ENCODE results near the gene SLC25A47. TPM values are rescaled to one million over a fixed set of nuclear protein-coding genes. Genes with fewer than 3 reads are reported as not detected.
"Not testable (repeated sequence)": the region's sequence is repeated elsewhere in the genome, so short reads cannot be mapped to it uniquely, and the experiment has no call there.

The SLC25A47 gene
- polyA plus RNA-seq, 1 experiment, result not detected

GRCh38 chr14:100306101-100306997, 16.8 kb upstream of the SLC25A47 start, which contains the start of gene SLC25A29:
Gene SLC25A29 (minus strand): TSS chr14:100306444. CDS start chr14:100306232, 212 bp downstream.
- POLR2A ChIA-PET, result no interaction called here
- Histone ChIP-seq H3K27me3 (ENCODE audit: control insufficient read depth, insufficient read depth, low read length) (0 out of 2 replicates have a peak, but pooled peaks cover under 1% of the 10 kb centered on the region), H3K36me3 (ENCODE audit: control insufficient read depth, insufficient read depth, low read length) (no peaks in the 10 kb centered on the region), H3K4me3 (ENCODE audit: low read depth, low read length) (peak within 1 kb of the TSS; percentile 88)
- TF ChIP-seq, protein P1, sequence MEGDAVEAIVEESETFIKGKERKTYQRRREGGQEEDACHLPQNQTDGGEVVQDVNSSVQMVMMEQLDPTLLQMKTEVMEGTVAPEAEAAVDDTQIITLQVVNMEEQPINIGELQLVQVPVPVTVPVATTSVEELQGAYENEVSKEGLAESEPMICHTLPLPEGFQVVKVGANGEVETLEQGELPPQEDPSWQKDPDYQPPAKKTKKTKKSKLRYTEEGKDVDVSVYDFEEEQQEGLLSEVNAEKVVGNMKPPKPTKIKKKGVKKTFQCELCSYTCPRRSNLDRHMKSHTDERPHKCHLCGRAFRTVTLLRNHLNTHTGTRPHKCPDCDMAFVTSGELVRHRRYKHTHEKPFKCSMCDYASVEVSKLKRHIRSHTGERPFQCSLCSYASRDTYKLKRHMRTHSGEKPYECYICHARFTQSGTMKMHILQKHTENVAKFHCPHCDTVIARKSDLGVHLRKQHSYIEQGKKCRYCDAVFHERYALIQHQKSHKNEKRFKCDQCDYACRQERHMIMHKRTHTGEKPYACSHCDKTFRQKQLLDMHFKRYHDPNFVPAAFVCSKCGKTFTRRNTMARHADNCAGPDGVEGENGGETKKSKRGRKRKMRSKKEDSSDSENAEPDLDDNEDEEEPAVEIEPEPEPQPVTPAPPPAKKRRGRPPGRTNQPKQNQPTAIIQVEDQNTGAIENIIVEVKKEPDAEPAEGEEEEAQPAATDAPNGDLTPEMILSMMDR (IDR thresholded peaks at IDR 0.05; ENCODE audit: insufficient read depth, low read depth, low read length), result no peak
- CTCF ChIA-PET, result interaction anchor here (0.6 kb wide), 1 partner anchor 448 kb away, joined by 3 read pairs; no protein-coding TSS in a partner anchor
- peak; percentile 18 for DNase-seq (ENCODE audit: low read depth)

DNA sequence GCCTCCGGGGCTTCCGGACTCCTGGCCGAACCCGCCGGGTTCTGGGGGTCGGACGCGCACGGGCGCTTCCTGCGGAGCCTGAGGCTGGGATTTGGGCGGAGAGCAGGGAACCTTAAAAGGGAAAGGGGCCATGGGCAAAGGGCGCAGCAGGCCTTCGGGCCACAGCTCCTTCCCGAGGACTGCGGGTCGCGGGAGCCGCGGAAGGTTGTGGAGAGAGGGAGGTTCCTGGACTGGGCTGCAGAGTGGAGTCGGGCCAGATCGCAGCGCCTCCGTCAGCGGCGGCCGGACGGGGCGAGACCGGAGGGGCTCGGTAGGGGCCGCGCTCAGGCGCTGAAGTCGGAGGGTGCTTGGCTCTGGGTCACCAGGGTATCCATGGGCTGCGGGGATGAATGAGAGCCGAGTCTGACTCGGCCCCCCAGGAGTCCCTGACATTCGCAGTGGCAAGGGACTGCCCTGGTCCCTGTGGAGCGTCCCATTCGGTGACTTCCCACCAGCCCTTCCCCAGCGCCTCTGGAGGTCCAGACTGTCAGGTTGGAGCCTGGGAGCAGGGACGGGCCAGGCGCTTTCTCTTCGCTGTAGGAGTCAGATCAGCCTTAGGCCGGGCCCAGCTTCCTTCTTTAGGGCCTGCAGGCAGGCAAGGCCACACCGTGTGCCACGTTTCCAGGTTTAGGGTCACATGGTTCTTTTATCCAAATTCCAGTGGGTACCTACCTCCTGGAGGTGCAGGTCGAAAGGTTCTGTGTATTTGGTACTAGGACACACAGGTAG, 16.0 kb upstream of the SLC25A47 start:
- ChIA-PET POLR2A (no interaction called here), CTCF (no interaction called here)
- Histone ChIP-seq H3K27me3 (ENCODE audit: control insufficient read depth, insufficient read depth, low read length) (0 out of 2 replicates have a peak, but pooled peaks cover 3% of the 10 kb centered on the region), H3K4me3 (ENCODE audit: low read depth, low read length) (peak overlapping the region; percentile 88), H3K36me3 (ENCODE audit: control insufficient read depth, insufficient read depth, low read length) (no peaks in the 10 kb centered on the region)
- no peak for DNase-seq (ENCODE audit: low read depth)
- TF ChIP-seq, protein P1 (IDR thresholded peaks at IDR 0.05; ENCODE audit: insufficient read depth, low read depth, low read length), result 0 out of 2 replicates have a peak, but pooled peaks have one; percentile 15

GRCh38 chr14:100307766-100308426, 15.2 kb upstream of the SLC25A47 start:
- DNase-seq (ENCODE audit: low read depth), result no peak
- POLR2A ChIA-PET, result no interaction called here
- no peaks in the 10 kb centered on the region for H3K36me3 ChIP-seq (ENCODE audit: control insufficient read depth, insufficient read depth, low read length)
- TF ChIP-seq, protein P1 (IDR thresholded peaks at IDR 0.05; ENCODE audit: insufficient read depth, low read depth, low read length), result no peak
- CTCF ChIA-PET, result interaction anchor here (0.9 to 1.0 kb wide), 2 partner anchors 11 to 22 kb away, joined by 3 to 5 read pairs; no protein-coding TSS in a partner anchor
- H3K4me3 ChIP-seq (ENCODE audit: low read depth, low read length), result no peak overlapping the region; the same call in 1 of the 2 replicates
- 0 out of 2 replicates have a peak, but pooled peaks cover 3% of the 10 kb centered on the region for H3K27me3 ChIP-seq (ENCODE audit: control insufficient read depth, insufficient read depth, low read length)

GRCh38 chr14:100308427-100308792, 14.7 kb upstream of the SLC25A47 start:
- DNase-seq (ENCODE audit: low read depth); H3K27me3 ChIP-seq (ENCODE audit: control insufficient read depth, insufficient read depth, low read length); H3K36me3 ChIP-seq (ENCODE audit: control insufficient read depth, insufficient read depth, low read length); POLR2A ChIA-PET; H3K4me3 ChIP-seq (ENCODE audit: low read depth, low read length): not testable (repeated sequence)
- CTCF ChIA-PET, result interaction anchor here (0.9 to 1.0 kb wide), 2 partner anchors 10 to 23 kb away, joined by 3 to 5 read pairs; no protein-coding TSS in a partner anchor

- TF ChIP-seq, protein P1 (IDR thresholded peaks at IDR 0.05; ENCODE audit: insufficient read depth, low read depth, low read length), result no peak
- no peak overlapping the region for H3K4me3 ChIP-seq (ENCODE audit: low read depth, low read length)
- ChIA-PET POLR2A (no interaction called here), CTCF (interaction anchor here (1.0 to 1.1 kb wide), 2 partner anchors 9 to 23 kb away, joined by 3 read pairs; no protein-coding TSS in a partner anchor)
- H3K36me3 ChIP-seq (ENCODE audit: control insufficient read depth, insufficient read depth, low read length), result no peaks in the 10 kb centered on the region
- H3K27me3 ChIP-seq (ENCODE audit: control insufficient read depth, insufficient read depth, low read length), result 0 out of 2 replicates have a peak, but pooled peaks cover 3% of the 10 kb centered on the region
- no peak for DNase-seq (ENCODE audit: low read depth)
Observed at GRCh38 chr14:100309028-100309737, 14.0 kb upstream of the SLC25A47 start.

DNA sequence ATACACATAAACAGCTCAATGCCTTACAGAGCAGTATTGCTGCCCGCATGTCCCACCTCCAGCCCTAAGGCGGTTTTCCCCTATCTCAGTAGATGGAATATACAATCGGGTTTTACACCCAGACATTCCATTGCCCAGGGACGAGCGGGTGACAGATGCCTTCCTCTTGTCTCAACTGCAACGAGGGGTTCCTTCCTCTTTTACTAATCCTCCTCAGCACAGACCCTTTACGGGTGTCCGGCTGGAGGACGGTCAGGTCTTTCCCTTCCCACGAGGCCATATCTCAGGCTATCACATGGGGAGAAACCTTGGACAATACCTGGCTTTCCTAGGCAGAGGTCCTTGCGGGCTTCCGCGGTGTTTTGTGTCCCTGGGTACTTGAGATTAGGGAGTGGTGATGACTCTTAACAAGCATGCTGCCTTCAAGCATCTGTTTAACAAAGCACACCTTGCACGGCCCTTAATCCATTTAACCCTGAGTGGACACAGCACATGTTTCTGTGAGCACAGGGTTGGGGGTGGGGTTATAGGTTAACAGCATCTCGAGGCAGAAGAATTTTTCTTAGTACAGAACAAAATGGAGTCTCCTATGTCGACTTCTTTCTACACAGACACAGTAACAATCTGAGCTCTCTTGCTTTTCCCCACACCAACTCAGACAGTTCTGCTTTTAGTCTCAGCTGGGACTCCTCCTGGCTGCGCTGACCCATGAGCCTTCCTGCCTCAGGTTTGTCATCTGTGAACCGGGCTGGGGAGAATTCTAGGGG, 10.8 kb upstream of the SLC25A47 start:
- H3K36me3 ChIP-seq (ENCODE audit: control insufficient read depth, insufficient read depth, low read length); H3K4me3 ChIP-seq (ENCODE audit: low read depth, low read length); DNase-seq (ENCODE audit: low read depth); CTCF ChIA-PET; POLR2A ChIA-PET; H3K27me3 ChIP-seq (ENCODE audit: control insufficient read depth, insufficient read depth, low read length): not testable (repeated sequence)

Data from BJ (cell line).